SK-N-SH treated with all-trans-retinoic acid at 6 μM for 48 hours (cell line): Measurements from ENCODE around the gene TMEM79.

Experiments
- ATAC-seq: fragments of 200-7000 bp; cut with Tn5 transposase; 3 replicates; pipeline ENCODE4 v1.9.1; 2020; ENCODE audit warnings: mild to moderate bottlenecking, moderate library complexity
- ARNTL ChIP-seq: fragments of 450-650 bp; formaldehyde crosslinking; IDR thresholded peaks from 2 replicates; pipeline ENCODE4 v1.5.0; 2020; ENCODE audit warnings: low read depth, mild to moderate bottlenecking, moderate library complexity, borderline replicate concordance
- BACH2 ChIP-seq: fragments of 250-450 bp; sonication (Bioruptor Pico); IDR thresholded peaks from 2 replicates; pipeline ENCODE4 v1.9.0; 2021; ENCODE audit warnings: mild to moderate bottlenecking, borderline replicate concordance
- CSDC2 ChIP-seq: fragments of 250-450 bp; sonication (Bioruptor Pico); IDR thresholded peaks from 2 replicates; pipeline ENCODE4 v1.5.0; 2020; ENCODE audit warnings: mild to moderate bottlenecking, moderate library complexity
- ESRRG ChIP-seq: fragments of 250-450 bp; sonication (Bioruptor Pico); IDR thresholded peaks from 2 replicates; pipeline ENCODE4 v1.6.1; 2021; ENCODE audit warnings: mild to moderate bottlenecking
- ISL1 ChIP-seq: fragments of 250-450 bp; sonication (Bioruptor Pico); IDR thresholded peaks from 2 replicates; pipeline ENCODE4 v2.1.2; 2022; ENCODE audit warnings: mild to moderate bottlenecking, moderate library complexity
- PATZ1 ChIP-seq: fragments of 250-450 bp; sonication (Bioruptor Pico); IDR thresholded peaks from 2 replicates; pipeline ENCODE4 v1.8.0; 2020; ENCODE audit warnings: mild to moderate bottlenecking, moderate library complexity, borderline replicate concordance
- POU6F1 ChIP-seq: fragments of 250-450 bp; sonication (Bioruptor Pico); IDR thresholded peaks from 2 replicates; pipeline ENCODE4 v1.8.0; 2021; ENCODE audit warnings: low read depth, mild to moderate bottlenecking, moderate library complexity, borderline replicate concordance
- PPARA ChIP-seq: fragments of 250-450 bp; sonication (Bioruptor Pico); IDR thresholded peaks from 2 replicates; pipeline ENCODE4 v1.5.0; 2020; ENCODE audit warnings: mild to moderate bottlenecking, borderline replicate concordance
- RARB ChIP-seq: fragments of 250-450 bp; sonication (Bioruptor Pico); IDR thresholded peaks from 2 replicates; pipeline ENCODE4 v1.8.0; 2021; ENCODE audit warnings: mild to moderate bottlenecking, moderate library complexity
- SNAI2 ChIP-seq: fragments of 250-450 bp; sonication (Bioruptor Pico); IDR thresholded peaks from 2 replicates; pipeline ENCODE4 v1.5.0; 2020; ENCODE audit warnings: mild to moderate bottlenecking, moderate library complexity
- TCF4 ChIP-seq: fragments of 250-450 bp; sonication (Bioruptor Pico); IDR thresholded peaks from 2 replicates; pipeline ENCODE4 v1.8.0; 2021; ENCODE audit warnings: mild to moderate bottlenecking, moderate library complexity, borderline replicate concordance
- TSHZ2 ChIP-seq: fragments of 250-450 bp; sonication (Bioruptor Pico); IDR thresholded peaks from 2 replicates; pipeline ENCODE4 v1.5.0; 2020; ENCODE audit warnings: mild to moderate bottlenecking, moderate library complexity
- ZNF70 ChIP-seq: fragments of 450-650 bp; formaldehyde crosslinking; IDR thresholded peaks from 2 replicates; pipeline ENCODE4 v1.5.0; 2020; ENCODE audit warnings: mild to moderate bottlenecking, moderate library complexity
- ZNF8 ChIP-seq: fragments of 450-650 bp; formaldehyde crosslinking; IDR thresholded peaks from 2 replicates; pipeline ENCODE4 v1.5.0; 2020; ENCODE audit warnings: mild to moderate bottlenecking, moderate library complexity

Gene TMEM79

GRCh38 chr1:156336242-156336641, 52.1 kb downstream of the TMEM79 start:
- no peak for TF ChIP-seq ISL1 (CRISPR knock-in tag)
- no peak for TF ChIP-seq ESRRG (CRISPR knock-in tag)
- TF ChIP-seq BACH2 (CRISPR knock-in tag): no peak
- TF ChIP-seq PATZ1 (CRISPR knock-in tag): no peak
- TF ChIP-seq SNAI2: no peak
- TF ChIP-seq POU6F1 (CRISPR knock-in tag): no peak
- TF ChIP-seq, all 23 proteins: peak for 0
- ATAC-seq: no peak

- ATAC-seq: no peak; the same call in 2 of the 3 replicates
- no peak for TF ChIP-seq ZNF8 (CRISPR knock-in tag)
- no peak for TF ChIP-seq PPARA (CRISPR knock-in tag)
- TF ChIP-seq TCF4 (CRISPR knock-in tag): no peak
- TF ChIP-seq BACH2 (CRISPR knock-in tag): no peak
- no peak for TF ChIP-seq SNAI2
- no peak for TF ChIP-seq ARNTL (CRISPR knock-in tag)
- TF ChIP-seq ESRRG (CRISPR knock-in tag): no peak
- no peak for TF ChIP-seq POU6F1 (CRISPR knock-in tag)
- TF ChIP-seq PATZ1 (CRISPR knock-in tag): no peak
- TF ChIP-seq ISL1 (CRISPR knock-in tag): no peak
- no peak for TF ChIP-seq ZNF70 (CRISPR knock-in tag)
- TF ChIP-seq RARB (CRISPR knock-in tag): no peak
- no peak for TF ChIP-seq TSHZ2 (CRISPR knock-in tag)
- TF ChIP-seq, all 23 proteins: peak for 0
These were observed 53.1 kb downstream of the TMEM79 start for GRCh38 chr1:156337052-156337887.

- peak; percentile 67 for ATAC-seq
- no peak for TF ChIP-seq TSHZ2 (CRISPR knock-in tag)
- TF ChIP-seq CSDC2 (CRISPR knock-in tag): no peak
These were observed 53.7 kb downstream of the TMEM79 start for GRCh38 chr1:156337888-156338179.
